Activated CD4-positive, alpha-beta memory T cell treated with anti-CD3 and anti-CD28 coated beads, Interleukin-2, amount 10 ng/mL, durations not matched to agents 7 days and 5 days (primary cell): ENCODE measurements around the gene TCF12. TPM values are rescaled to one million over a fixed set of nuclear protein-coding genes. Genes with fewer than 3 reads are reported as not detected.

Experiments used
- CTCF ChIA-PET: fragments of 350-600 bp; sonication (Branson Sonifier 250); formaldehyde crosslinking; loops from one replicate; lab custom pipeline; 2021; ENCODE audit warnings: antibody characterized with exemption, inconsistent platforms; lab: Charles Lee
- POLR2A ChIA-PET: fragments of 350-600 bp; sonication (Branson Sonifier 250); formaldehyde crosslinking; loops from one replicate; lab custom pipeline; 2021; ENCODE audit warnings: antibody characterized with exemption; lab: Charles Lee
- DNase-seq: peaks from one replicate; pipeline ENCODE4 v3.0.0-alpha.2; 2020
- H3K27ac Mint-ChIP-seq: one replicate; pipeline ENCODE4 v1.8.0; 2021; ENCODE audit warnings: mild to moderate bottlenecking, mixed read lengths
- H3K27me3 Mint-ChIP-seq: one replicate; pipeline ENCODE4 v1.8.0; 2021; ENCODE audit warnings: mixed read lengths
- H3K36me3 Mint-ChIP-seq: one replicate; pipeline ENCODE4 v1.8.0; 2021; ENCODE audit warnings: low read depth, mixed read lengths
- H3K4me1 Mint-ChIP-seq: one replicate; pipeline ENCODE4 v1.8.0; 2021; ENCODE audit warnings: mixed read lengths
- H3K4me3 Mint-ChIP-seq: one replicate; pipeline ENCODE4 v1.8.0; 2021; ENCODE audit warnings: mild to moderate bottlenecking, mixed read lengths
- H3K9me3 Mint-ChIP-seq: one replicate; pipeline ENCODE4 v1.8.0; 2021; ENCODE audit warnings: mixed read lengths
- total RNA-seq, 2 experiments: library from RNA; stranded (reverse); gene quantifications; one replicate each; pipeline ENCODE4 v1.2.3, GENCODE V29; 2021

Gene TCF12
- total RNA-seq, 2 experiments from 2014 or later: 62.4 to 62.8 TPM

- H3K36me3 Mint-ChIP-seq: peaks cover 3% of the 10 kb centered on the region
- no peaks in the 10 kb centered on the region for H3K27me3 Mint-ChIP-seq
- peaks cover 15% of the 10 kb centered on the region for H3K4me1 Mint-ChIP-seq
- H3K4me3 Mint-ChIP-seq: no peak overlapping the region
- POLR2A ChIA-PET: no interaction called here
- DNase-seq: no peak
- peaks cover 6% of the 10 kb centered on the region for H3K9me3 Mint-ChIP-seq
- CTCF ChIA-PET: no interaction called here
- H3K27ac Mint-ChIP-seq: no peak overlapping the region
Observed at GRCh38 chr15:56972426-56972825, 54.0 kb downstream of the TCF12 start.

- Mint-ChIP-seq H3K36me3 (peaks cover 3% of the 10 kb centered on the region), H3K4me1 (peaks cover 15% of the 10 kb centered on the region), H3K4me3 (no peak overlapping the region), H3K9me3 (peaks cover 6% of the 10 kb centered on the region), H3K27ac (no peak overlapping the region), H3K27me3 (no peaks in the 10 kb centered on the region)
- ChIA-PET POLR2A (no interaction called here), CTCF (no interaction called here)
- no peak for DNase-seq
Observed at GRCh38 chr15:56973463-56973862, 55.0 kb downstream of the TCF12 start.

GRCh38 chr15:56977232-56977631 is 58.8 kb downstream of the TCF12 start:
- H3K27ac Mint-ChIP-seq: no peak overlapping the region
- POLR2A ChIA-PET: interaction anchor here (0.6 kb wide), 1 partner anchor 51 kb away, joined by 3 read pairs; no protein-coding TSS in a partner anchor

GRCh38 chr15:56978898-56979662 is 60.6 kb downstream of the TCF12 start:
- CTCF ChIA-PET: no interaction called here
- Mint-ChIP-seq H3K4me1 (peaks cover 4% of the 10 kb centered on the region), H3K36me3 (no peaks in the 10 kb centered on the region), H3K27me3 (no peaks in the 10 kb centered on the region), H3K4me3 (no peak overlapping the region), H3K9me3 (peaks cover 3% of the 10 kb centered on the region), H3K27ac (no peak overlapping the region)
- POLR2A ChIA-PET: no interaction called here
- no peak for DNase-seq

More at GRCh38 chr15:56977232-56977631, 58.8 kb downstream of the TCF12 start:
- Mint-ChIP-seq H3K4me3 (no peak overlapping the region), H3K36me3 (no peaks in the 10 kb centered on the region), H3K9me3 (peaks cover 3% of the 10 kb centered on the region), H3K27me3 (no peaks in the 10 kb centered on the region), H3K4me1 (peaks cover 12% of the 10 kb centered on the region)
- CTCF ChIA-PET: no interaction called here
- DNase-seq: no peak

GRCh38 chr15:56980473-56980872 is 62.0 kb downstream of the TCF12 start:
- Mint-ChIP-seq H3K27me3 (no peaks in the 10 kb centered on the region), H3K36me3 (no peaks in the 10 kb centered on the region), H3K4me1 (peaks cover 13% of the 10 kb centered on the region), H3K9me3 (peaks cover 3% of the 10 kb centered on the region), H3K27ac (no peak overlapping the region), H3K4me3 (no peak overlapping the region)
- ChIA-PET CTCF (no interaction called here), POLR2A (no interaction called here)
- DNase-seq: no peak

- no peaks in the 10 kb centered on the region for H3K9me3 Mint-ChIP-seq
- POLR2A ChIA-PET: no interaction called here
- H3K27ac Mint-ChIP-seq: no peak overlapping the region
- no peak for DNase-seq
- no peaks in the 10 kb centered on the region for H3K36me3 Mint-ChIP-seq
- H3K27me3 Mint-ChIP-seq: no peaks in the 10 kb centered on the region
- peaks cover 16% of the 10 kb centered on the region for H3K4me1 Mint-ChIP-seq
- CTCF ChIA-PET: no interaction called here
- H3K4me3 Mint-ChIP-seq: no peak overlapping the region
Observed at GRCh38 chr15:56981160-56981559, 62.7 kb downstream of the TCF12 start.

- CTCF ChIA-PET: no interaction called here
- Mint-ChIP-seq H3K4me3 (no peak overlapping the region), H3K9me3 (no peaks in the 10 kb centered on the region), H3K27me3 (no peaks in the 10 kb centered on the region), H3K36me3 (no peaks in the 10 kb centered on the region), H3K27ac (no peak overlapping the region), H3K4me1 (peaks cover 24% of the 10 kb centered on the region)
- DNase-seq: no peak
- POLR2A ChIA-PET: no interaction called here
Observed at GRCh38 chr15:56982987-56983386, 64.5 kb downstream of the TCF12 start.

DNA sequence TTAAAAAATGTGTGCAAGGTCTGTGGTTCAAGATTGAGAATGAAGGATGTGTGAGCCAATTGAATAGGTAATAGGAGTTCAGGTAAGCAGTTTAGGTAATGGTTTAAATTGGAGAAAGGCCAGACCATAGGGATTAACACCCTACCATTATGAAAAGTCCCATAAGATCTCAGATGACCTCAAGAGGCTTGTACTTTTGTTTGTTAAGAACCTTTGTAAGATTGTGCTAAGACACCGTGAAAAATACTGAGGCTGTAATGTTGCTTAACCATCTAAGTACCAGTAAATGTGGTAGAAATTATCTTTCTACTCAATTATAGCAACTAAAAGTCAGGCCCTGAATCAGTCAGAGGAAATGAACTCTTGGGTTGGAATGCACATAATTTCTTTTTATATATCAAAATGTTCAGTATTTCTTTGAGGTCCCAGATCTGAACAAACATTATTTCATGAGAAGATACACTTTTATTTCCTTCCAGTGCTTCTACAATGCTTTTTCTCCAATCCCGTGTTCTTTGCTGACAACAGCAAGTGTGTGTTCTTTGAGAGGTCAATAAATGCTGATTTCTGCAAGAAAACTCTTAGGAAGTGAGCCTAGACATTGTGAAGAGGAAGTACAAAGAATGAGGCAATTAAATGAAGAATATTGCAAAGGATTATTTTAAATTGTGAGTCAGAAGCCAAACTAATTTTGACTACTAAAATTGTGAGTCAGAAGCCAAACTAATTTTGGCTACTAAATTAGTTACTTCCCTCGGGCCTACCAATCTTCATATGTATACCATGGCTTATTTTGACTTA is 66.4 kb downstream of the TCF12 start:
- H3K4me3 Mint-ChIP-seq: no peak overlapping the region
- ChIA-PET CTCF (no interaction called here), POLR2A (no interaction called here)
- no peaks in the 10 kb centered on the region for H3K27me3 Mint-ChIP-seq
- no peaks in the 10 kb centered on the region for H3K9me3 Mint-ChIP-seq
- H3K27ac Mint-ChIP-seq: no peak overlapping the region
- peaks cover 33% of the 10 kb centered on the region for H3K4me1 Mint-ChIP-seq
- DNase-seq: no peak
- H3K36me3 Mint-ChIP-seq: no peaks in the 10 kb centered on the region

DNA sequence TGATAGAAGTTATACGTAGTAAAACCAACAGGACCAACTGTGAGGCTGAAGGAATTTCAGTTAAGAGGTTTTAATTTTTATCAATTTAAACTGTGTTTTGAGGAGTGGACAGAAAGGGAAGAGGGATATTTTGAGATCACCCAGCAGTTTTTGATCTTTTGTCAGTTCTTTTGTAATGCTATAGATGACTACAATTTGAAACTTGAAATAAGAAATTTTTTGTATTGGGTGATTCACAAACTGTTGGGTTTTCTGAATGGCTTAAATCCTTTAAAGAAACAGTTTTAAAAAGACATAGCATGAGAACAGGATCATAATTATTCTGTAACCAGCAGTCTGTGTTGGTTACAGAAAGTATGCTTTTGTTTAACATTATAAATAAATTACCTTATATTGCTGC is 67.4 kb downstream of the TCF12 start:
- Mint-ChIP-seq H3K36me3 (no peaks in the 10 kb centered on the region), H3K9me3 (no peaks in the 10 kb centered on the region), H3K4me3 (no peak overlapping the region), H3K4me1 (peaks cover 36% of the 10 kb centered on the region), H3K27me3 (no peaks in the 10 kb centered on the region), H3K27ac (no peak overlapping the region)
- CTCF ChIA-PET: no interaction called here
- DNase-seq: no peak
- POLR2A ChIA-PET: no interaction called here

DNA sequence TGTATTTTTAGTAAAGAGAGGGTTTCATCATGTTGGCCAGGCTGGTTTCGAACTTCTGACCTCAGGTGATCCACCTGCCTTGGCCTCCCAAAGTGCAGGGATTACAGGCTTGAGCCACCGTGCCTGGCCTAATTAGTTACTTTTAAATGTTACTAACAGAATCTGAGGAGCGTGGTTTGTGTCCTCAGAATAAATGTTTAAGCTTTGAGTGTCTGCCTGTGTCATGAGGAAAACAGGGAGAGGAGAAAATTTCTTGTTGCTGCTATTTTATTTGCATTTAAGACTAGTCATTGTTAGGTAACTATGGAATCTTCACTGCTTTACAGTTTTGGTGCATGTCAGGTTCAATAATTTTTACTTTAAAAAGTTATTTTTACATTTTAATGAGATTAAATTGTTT is 68.8 kb downstream of the TCF12 start:
- ChIA-PET CTCF (no interaction called here), POLR2A (no interaction called here)
- no peak for DNase-seq
- Mint-ChIP-seq H3K27ac (no peak overlapping the region), H3K9me3 (no peaks in the 10 kb centered on the region), H3K4me1 (peaks cover 36% of the 10 kb centered on the region), H3K27me3 (no peaks in the 10 kb centered on the region), H3K36me3 (no peaks in the 10 kb centered on the region), H3K4me3 (no peak overlapping the region)

- ChIA-PET CTCF (no interaction called here), POLR2A (no interaction called here)
- peaks cover 33% of the 10 kb centered on the region for H3K4me1 Mint-ChIP-seq
- H3K27ac Mint-ChIP-seq: no peak overlapping the region
- H3K9me3 Mint-ChIP-seq: no peaks in the 10 kb centered on the region
- no peak overlapping the region for H3K4me3 Mint-ChIP-seq
- H3K27me3 Mint-ChIP-seq: no peaks in the 10 kb centered on the region
- no peak for DNase-seq
- H3K36me3 Mint-ChIP-seq: peaks cover 6% of the 10 kb centered on the region
Observed at GRCh38 chr15:56988219-56988618, 69.8 kb downstream of the TCF12 start.

- Mint-ChIP-seq H3K27me3 (no peaks in the 10 kb centered on the region), H3K4me1 (peaks cover 32% of the 10 kb centered on the region), H3K9me3 (no peaks in the 10 kb centered on the region), H3K4me3 (no peak overlapping the region), H3K27ac (no peak overlapping the region), H3K36me3 (peaks cover 13% of the 10 kb centered on the region)
- ChIA-PET CTCF (interaction anchor here (1.3 kb wide), 1 partner anchor 149 kb away, joined by 3 read pairs; no protein-coding TSS in a partner anchor), POLR2A (no interaction called here)
- DNase-seq: no peak
Observed at GRCh38 chr15:56989411-56989924, 71.0 kb downstream of the TCF12 start.

GRCh38 chr15:56991017-56991416 is 72.6 kb downstream of the TCF12 start:
- Mint-ChIP-seq H3K4me3 (no peak overlapping the region), H3K9me3 (no peaks in the 10 kb centered on the region), H3K27me3 (no peaks in the 10 kb centered on the region), H3K4me1 (peaks cover 19% of the 10 kb centered on the region), H3K36me3 (peaks cover 13% of the 10 kb centered on the region), H3K27ac (no peak overlapping the region)
- ChIA-PET POLR2A (no interaction called here), CTCF (interaction anchor here (0.9 kb wide), 1 partner anchor 500 kb away, joined by 3 read pairs; no protein-coding TSS in a partner anchor)
- no peak for DNase-seq
